ENCODE results near the gene STARD3.

STARD3 gene

DNA sequence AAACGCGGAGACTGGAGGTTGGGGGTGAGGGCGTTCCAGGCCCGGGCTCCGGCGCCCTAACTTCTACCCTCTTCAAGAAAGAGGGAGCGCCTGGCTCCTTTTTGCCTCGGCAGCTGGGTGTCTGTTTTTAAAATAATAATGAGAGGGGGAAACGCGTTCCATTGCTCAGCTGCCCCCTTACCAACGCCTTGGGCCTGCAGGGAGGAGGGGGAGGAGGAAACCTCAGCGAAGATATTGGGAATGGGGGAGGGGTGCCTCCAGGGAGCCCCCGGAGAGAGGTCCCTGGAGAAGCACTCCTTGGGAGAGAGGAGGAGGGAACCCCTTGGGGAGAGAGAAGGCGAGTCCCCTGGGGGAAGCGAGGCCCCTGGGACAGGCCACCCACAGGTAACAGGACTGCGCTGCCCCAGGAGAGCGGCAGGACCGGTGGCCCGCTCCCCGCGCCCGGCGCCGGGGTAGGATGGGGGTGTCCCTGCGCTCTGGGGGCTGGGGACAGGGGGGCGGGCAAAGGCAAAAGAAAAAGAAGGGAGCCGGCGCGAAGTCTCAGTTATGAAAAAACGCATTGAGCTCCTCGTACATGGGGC is 31.9 kb upstream of the STARD3 start:
- no peak for DNase-seq (ENCODE audit: low spot score)

DNA sequence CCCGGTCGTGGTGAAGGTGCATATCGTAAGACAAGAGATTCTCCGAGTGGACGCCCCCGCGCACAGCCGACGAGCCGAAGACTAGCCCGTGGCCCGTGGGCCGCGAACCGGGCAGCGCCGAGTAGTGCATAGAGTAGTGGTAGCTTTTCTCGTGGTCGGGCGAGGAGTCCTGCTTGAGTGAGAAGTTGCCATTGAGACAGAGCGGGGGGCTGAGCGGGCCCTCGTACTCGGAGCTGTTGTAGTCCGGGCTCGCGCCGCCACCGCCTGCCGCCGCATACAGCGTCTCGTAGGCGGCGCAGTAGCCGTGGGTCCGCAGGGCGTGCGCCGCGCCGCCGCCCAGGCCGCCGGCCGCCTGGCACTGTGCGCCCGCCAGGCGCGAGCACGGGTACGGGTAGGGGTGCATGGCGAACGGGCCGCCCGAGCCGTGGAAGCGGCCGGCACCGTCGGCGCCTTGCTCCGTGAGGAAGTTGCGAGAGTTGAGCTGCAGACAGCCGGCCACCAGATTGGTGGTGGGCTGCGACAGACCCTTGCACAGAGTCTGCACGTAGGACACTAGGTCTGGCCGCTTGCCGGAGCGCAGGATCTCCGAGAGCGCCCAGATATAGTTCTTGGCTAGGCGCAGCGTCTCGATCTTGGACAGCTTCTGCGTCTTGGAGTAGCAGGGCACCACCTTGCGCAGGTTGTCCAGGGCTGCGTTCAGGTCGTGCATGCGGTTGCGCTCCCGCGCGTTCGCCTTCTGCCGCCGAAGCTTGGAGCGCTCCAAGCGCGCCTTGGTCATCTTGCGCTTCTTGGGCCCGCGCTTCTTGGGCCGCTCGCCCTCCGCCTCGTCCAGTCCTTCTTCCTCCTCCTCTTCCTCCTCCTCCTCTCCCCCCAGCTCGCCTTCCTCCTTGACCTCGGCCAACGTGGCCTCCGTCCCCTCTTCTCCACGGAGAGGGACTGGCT is 31.2 kb upstream of the STARD3 start:
- no peak for DNase-seq (ENCODE audit: low spot score)

DNA sequence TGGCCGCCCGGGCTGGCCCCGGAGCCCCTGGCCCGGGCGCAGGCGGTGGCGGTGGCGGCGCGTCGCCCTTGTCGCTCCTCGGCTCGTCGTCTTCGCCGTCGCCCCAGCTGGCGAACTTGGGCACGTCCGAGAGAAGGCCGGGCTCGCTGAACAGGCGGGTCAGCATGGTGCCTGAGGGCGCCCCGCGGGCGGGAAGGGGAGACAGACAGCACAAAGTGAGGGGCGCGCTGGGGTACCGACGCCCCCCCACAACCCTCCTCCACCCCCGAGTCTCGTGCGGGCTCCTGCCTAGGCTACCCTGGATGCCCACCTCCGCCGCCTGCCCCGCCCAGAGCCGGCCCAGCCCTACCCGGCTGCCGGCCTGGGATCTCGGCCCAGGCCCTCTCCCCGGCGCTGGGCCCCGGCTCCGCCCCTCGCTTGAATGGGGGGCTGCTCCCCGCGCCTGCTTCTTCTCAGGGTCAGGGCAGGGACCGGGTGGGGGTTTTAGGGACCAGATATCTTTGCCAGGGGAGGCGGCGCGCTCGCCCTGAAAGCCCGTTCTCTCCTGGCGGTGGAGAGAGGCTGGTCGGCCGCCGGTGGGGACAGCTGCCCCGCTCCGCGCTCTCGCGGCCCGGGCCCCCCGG is 30.4 kb upstream of the STARD3 start:
- no peak for DNase-seq (ENCODE audit: low spot score)

DNA sequence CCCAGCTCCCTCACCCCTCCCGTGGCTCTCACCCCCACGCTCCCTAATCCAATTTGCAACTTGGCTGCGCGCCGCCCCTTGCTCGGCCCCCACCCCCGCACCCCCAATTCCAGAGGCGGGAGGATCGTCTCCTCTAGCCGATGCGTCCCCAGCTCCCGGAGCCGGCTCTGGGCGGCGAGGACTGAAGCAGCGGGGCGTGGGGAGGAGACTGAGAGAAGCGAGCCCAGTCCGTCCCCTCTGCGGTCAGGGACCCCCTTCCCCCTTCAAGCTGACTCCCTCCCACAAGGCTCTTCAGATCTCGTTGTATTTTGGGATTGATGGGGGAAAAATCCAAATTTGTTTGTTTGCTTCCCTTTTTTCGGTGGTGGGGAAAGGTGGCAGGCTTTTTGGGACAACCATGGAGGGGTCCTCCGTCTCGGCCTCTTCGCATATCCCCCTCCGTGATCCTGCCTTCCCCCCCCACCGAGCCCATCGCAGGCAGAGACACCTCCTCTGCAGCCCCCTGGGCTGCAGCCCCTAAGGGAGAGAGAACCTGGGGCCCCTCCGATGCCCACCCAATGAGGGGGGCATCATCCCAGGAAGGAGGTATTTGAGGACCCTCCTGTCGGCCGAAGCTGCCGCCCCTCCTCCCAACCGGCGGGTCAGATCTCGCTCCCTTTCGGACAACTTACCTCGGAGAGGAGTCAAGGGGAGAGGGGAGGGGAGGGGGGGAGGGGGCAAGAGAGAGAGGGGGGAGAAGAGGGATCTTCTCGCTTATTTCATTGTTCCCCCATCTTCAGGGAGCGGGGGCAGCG is 29.7 kb upstream of the STARD3 start:
- no peak for DNase-seq (ENCODE audit: low spot score)

DNA sequence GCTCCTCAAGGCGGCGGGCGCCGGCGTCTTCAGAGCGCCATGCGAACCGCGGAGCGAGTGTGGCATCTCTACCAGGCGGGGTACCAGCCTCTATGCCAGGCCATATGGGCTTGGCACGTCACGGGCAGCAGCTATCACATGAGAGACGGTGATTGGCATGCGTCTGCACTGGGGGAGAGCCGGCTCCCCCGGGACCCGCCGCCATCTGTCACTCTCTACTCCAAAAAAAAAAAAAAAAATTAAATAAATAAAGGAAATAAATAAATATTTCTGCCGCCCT is 29.2 kb upstream of the STARD3 start, which contains the start of gene NEUROD2:
TSS of gene NEUROD2 (minus strand) at position 70 of the 280 bp plus-strand sequence. CDS start 1,321 bp downstream, outside the sequence.
- DNase-seq (ENCODE audit: low spot score): no peak

DNA sequence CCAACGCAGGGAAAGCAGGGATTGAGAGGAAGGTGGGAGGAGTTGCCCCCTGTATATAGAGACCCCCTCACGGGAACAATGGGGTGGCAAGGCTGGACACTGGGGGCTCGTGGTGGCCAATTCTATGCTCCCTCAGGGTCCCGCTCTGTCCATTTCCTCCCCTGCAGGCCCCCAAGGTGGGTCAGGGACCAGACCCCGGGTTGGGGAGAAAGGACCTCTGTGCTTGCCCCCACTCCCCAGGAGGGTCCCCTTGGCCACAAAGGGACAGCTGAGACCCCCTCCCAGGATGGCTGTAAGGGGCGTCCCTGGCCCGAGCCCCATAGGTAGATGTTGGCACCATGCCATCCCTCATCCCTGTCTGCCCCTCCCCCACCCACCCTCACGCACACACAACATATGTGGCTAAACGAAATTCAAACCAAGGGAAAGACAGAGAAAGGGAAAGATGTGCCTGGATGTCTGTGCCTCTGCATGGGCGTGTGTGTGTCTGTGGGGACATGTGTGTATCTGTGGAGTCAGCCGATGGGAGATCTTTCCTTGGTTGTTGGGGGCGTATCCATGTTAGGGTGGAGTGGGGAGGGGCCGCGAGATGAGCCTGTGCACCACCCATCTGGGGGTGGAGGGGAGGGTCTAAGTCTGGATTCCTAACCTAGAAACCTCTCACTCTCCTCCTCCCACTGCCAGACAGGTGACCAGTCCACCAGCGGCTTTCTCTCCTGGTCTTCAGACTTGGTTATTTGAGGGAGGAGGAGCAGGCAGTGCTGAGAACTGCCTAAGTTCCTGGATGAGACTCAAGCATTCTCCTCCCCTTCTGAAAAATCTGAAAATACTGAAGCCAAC is 28.6 kb upstream of the STARD3 start:
- DNase-seq (ENCODE audit: low spot score): no peak

DNA sequence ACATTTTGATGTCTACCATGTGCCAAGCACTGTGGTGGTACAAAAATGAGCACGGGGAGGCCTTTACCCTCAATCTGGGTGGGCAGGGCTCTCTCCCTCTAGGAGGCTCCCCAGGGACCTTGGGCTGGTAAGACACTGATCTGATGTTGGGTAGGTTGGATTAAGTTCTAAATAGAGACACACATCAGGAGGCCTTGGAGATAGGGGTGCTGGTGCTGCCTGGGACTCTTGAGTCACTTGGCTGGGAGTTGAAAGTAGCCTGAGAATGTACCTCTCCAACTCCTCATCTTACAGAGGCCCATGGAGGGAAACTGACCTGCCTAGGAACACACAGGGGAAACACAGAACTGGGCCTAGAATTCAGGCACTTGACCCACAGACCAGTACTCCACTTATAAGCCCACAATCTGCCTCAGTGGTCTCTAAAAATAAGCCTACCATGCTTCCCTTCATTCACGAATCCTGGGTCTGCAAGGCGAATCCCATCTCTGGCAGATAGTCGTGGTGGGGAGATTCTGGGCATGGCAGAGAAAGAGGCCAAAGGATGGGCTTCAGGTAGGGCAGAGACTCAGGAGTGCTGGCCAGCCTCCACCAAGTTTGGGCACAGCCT is 27.4 kb upstream of the STARD3 start:
- no peak for DNase-seq (ENCODE audit: low spot score)

DNA sequence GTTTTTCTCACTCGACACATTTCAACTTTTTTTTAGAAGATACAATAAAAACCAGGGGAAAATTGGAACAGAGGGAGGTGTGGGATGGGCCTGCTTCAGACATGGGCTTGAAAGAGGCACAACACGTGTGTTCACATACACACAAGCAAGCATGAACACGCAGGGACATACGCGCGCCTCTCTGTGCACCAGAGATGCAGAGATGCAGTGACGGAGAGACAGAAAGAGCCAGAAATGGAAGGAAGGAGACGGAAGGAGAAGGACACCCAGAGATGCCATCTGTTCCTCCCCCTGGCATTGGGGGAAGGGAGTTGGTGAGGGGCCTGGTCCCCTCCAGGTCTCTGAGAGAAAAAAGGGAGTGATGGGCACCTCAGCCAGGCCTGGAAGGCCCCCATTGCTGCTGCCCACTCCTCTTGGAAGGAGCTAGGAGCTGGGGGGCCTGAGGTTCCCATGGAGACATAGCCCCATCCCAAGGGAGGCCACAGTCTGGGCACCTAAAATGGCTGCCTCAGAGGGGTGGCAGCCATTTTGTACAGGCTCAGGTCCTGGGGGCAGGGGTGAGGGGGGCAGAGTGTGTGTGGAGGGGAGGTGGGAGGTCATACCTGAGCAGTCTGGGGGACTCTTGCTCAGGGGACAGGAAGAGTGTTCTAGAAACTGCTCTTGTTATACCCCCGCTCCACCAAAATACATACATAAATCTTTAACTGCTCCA is 25.4 kb upstream of the STARD3 start:
- DNase-seq (ENCODE audit: low spot score): no peak

DNA sequence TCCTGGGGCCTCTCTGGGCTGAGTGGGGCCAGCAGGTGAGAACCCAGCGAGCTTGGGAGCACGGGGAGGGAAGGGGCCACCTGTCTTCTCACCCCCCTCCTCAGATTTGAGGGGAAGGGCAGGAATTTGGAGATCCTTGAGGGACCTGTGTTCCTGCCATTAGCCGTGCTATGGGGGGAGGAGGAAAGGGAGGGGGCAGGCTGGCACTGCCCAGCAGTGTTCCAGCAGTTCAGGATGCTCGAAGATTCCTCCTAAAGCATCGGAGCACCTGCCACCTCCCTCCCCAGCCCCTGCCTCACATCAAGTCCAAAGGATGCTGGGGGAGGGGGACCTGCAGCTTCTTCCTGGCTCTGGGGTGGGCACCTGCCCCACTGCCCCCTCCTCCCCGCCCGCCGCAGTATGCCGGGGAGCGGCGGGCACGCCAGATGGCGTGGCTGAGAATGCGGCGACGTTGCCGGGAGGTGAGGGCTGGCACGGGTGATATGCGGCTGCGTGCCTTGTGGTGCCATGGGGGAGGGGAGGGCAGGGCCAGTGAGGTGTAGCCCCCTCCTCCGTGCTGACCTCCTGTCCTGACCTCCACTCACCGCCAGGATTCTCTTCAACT is 24.6 kb upstream of the STARD3 start:
- DNase-seq (ENCODE audit: low spot score): no peak

DNA sequence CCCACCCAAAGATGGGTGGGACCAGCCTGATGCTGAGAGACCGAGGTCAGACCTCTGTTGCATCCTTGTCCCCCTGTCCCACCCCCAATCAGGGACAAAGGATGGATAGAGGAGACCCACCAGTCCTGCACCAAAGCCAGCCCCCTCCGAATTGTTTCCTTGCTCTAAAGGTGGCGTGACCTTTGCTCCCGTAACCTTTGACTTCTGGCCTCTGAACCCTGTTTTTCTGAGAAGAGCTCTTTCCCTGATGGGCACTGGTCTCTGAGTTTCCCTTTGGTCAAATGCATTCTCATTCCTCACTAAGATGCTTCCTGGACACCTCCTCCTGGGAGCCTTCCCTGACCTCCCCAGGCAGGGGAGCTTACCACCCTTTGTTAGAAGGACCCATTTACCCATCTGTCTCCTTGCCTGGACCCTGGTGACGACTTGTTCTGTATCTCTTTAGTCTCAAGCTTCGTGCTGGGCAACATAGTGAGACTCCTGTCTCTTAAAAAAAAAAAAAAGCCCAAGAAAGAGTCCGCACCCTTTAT is 23.9 kb upstream of the STARD3 start:
- no peak for DNase-seq (ENCODE audit: low spot score)

DNA sequence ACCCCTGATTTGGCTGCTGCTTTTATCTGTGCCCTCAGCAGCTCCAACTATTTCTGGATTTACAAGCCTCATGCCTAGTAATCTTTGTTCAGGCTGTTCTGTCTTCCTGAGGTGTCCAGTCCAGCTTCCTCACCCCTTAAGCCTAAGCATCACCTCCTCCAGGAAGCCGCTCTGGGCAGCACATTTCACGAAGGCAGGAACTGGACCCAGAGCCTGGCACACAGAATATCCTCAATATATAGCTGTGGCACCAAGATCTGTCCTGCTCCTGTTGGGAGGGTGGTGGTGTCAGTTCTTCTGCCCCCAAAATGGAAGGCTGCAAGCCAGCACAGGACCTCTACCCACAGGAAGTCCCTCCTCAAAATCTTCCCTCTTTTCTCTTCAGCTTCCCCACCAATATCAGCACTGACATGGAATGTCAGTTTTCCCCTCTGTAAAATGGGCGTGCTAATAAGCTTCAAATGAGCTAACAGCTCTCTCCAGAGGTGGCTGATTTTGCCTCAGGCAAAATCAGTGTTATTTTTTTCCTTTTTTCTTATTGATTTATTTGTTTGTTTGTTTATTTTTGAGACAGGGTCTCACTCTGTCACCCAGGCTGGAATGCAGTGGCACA is 22.3 kb upstream of the STARD3 start:
- no peak for DNase-seq (ENCODE audit: low spot score)

DNA sequence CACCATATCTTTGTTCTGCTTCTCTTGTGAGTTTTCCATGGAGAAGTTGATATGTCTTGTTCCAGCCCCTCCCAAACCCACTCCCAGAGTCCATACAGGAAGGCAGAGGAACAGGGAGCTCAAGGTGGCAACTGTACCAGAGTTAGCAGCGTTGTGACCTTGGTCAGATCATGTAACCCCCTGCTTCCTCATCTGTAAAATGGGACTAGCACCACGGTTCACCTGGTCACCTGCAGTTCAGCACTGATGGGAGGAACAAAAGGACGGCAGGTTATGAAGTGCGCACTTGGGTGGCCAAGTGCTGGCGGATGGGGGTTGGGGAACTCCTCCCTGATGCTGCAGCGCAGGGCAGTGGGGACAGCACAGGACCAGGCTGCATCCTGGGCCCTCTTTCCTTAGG is 21.5 kb upstream of the STARD3 start:
- DNase-seq (ENCODE audit: low spot score): no peak

DNA sequence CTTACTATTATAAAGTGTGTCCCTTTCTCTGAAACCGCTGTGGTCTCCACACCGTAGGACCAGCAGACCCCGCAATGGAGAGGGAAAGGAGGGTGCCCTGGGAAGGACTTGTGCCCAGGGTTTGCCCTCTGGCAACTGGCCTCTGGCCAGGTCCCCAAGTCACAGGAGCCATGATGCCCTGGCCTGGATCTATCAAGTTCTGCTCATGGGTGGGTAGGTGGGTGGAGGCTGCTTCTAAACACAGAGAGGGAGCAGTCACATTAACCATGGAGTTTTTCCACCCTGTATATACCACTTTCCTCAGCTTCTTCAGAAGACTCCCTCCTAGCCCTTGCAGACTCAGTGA is 19.9 kb upstream of the STARD3 start:
- DNase-seq (ENCODE audit: low spot score): no peak

DNA sequence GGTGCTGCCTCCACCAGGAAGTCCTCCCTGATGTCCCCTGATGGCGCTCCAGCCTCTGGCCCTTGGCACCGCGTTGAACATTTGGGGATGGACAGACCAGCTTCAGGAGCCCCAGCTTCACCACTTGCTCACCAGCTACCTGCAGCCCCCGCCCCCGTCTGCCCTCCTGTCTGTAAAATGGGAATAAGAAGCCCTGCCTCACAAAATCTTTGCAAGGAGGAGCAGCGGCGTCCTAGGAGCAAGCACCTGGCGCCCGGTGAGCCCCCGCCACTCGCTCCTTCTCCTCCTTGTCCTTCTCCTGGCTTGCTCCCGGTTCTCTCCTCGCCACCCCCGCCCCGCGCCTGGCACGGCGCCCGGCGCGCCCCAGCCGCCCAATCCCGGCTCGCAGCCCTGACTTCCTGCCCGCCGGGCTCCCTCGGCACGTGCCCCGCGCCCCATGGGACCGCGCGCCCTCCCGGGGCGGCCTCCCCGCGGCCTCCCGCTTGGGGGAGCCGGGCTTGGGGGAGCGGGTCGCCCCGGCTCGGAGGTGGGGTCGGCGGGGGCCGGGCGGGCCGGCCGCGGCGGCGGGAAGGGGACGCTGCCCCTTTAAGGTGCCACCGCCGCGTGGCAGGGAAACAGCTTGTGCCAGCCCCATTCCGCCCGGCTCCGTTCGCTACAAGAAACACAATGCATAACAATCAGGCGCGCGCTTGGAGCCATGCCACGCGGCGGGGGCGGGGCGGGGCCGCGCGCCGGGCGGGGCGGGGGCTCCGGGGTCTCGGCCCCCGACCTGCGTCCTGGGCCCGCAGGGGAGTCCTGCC is 19.3 kb upstream of the STARD3 start:
- no peak for DNase-seq (ENCODE audit: low spot score)

DNA sequence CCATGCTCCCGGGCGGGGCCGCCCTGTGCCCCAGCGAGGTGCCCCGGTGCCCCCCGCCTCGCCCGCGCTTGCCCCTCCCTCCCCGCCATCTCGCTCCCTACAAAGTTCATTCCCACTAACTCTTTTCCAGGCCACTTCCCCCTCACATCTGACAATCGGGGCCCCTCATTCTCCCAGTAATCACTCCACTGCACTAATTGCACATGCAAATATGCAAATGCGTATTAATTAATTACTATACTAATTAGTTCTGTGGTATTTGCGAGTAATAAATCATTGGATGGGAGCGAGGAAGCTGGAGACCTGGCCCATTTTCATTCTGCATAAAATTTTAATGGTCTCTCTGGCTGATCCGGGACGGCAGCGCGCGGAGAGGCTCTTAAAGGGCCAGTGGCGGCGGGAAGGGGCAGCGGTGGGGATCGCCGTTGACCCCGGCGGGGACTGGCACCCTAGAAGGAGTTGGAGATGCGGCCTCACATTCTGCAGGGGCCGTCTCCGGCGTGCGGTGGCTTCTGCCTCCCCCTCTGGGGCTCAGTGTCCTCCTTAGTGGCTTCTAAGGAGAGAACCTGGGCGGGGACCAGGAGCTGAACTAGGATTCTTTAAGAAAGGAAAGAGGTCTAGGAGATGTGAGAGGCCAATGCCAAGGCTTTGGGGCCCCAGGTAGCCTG is 18.6 kb upstream of the STARD3 start:
- DNase-seq (ENCODE audit: low spot score): no peak

DNA sequence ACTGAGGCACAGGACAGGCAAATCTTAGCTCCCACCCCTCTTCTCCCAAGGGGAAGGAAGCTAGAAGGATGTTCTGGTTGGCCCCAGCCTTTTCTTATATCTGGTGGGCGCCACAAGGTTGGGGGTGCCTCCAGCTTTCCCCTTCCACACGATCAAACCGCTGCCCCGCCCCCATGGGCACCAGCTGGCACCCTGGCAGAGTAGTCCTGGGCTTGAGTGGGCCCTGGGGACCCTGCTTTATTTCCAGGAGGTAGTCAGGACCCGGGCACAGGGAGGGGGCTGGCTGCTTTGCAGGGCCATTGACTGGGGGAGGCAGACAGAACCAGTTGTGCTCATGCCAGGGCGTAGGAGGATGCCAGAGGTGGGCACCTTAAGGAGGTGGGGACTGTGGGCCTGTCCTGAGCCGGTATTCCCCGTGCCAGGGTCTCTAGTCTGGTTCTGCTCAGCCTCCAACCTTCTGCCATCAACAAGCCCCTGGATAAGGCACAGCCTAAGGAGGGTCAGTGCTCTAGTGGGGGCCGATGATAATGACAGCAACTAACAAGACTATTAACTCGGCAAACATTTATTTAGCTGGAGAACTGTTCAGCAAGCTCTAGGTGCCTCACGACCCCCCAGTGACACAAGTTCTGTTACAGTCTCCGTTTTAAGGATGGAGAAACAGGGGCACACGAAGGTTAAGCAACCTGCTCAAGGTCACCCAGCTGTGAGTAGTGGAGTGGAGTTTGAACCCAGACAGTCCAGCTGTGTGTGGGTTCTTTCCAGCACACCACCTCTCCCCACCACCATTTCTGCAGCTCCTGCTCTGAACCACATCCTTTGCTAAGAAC is 17.8 kb upstream of the STARD3 start:
- DNase-seq (ENCODE audit: low spot score): no peak

DNA sequence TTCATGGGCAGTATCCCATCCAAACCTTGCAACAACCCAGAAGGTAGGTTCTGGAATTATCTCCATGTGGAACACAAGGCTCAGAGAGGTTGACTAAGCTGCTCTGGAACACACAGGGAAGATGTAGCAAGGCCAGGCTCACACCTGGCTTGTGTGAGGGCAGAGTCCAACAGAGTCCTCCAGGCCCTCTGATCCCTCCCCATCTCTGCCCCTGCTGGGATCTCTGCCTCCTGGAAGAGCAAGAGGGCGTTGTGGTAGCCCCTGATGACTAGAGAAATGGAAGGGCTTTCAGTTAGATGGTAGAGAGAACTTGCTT is 17.2 kb upstream of the STARD3 start:
- DNase-seq (ENCODE audit: low spot score): no peak

All from HuH-7 (cell line).